Camera-type eye (tissue), 1 donor: ENCODE results near the gene ADI1. TPM values are rescaled to one million over a fixed set of nuclear protein-coding genes. Genes with fewer than 3 reads are reported as not detected.

Experiments
- total RNA-seq: library from RNA; depleted of rRNA; stranded (reverse); fragments of >200 nt; gene quantifications from one replicate; pipeline ENCODE4 v1.2.3, GENCODE V29; 2014

ADI1 gene
- 25.5 TPM for total RNA-seq

GRCh38 chr2:3519255-3520205 lies at the start of gene ADI1:
ADI1 (minus strand) TSS chr2:3519531; CDS start chr2:3519487, 44 bp downstream.

GRCh38 chr2:3558205-3559014 lies 39.1 kb upstream of the ADI1 start, which contains the start of gene RNASEH1:
RNASEH1 (minus strand) TSS chr2:3558333; CDS start chr2:3558260, 73 bp downstream.

Other genes starting within 250 kb of the ADI1 start
- gene EIPR1, start 141.7 kb downstream of the ADI1 start, total RNA-seq: 40.4 TPM
- 108 TPM for gene TRAPPC12, start 139.8 kb downstream of the ADI1 start, total RNA-seq
- 23.1 TPM for gene RNASEH1, start 38.8 kb upstream of the ADI1 start, total RNA-seq
- 1,331 TPM for gene RPS7, start 55.7 kb upstream of the ADI1 start, total RNA-seq
- 2.7 TPM for gene COLEC11, start 75.6 kb upstream of the ADI1 start, total RNA-seq
- 0.77 TPM for gene ALLC, start 138.7 kb upstream of the ADI1 start, total RNA-seq
- 1.6 TPM for gene DCDC2C, start 184.0 kb upstream of the ADI1 start, total RNA-seq